ENCODE results near the gene DOCK11. TPM values are rescaled to one million over a fixed set of nuclear protein-coding genes. Genes with fewer than 3 reads are reported as not detected.

DOCK11 gene
- total and polyA plus RNA-seq, 7 experiments from 2014 or later: 24.2 to 115 (median 78.5) TPM

DNA sequence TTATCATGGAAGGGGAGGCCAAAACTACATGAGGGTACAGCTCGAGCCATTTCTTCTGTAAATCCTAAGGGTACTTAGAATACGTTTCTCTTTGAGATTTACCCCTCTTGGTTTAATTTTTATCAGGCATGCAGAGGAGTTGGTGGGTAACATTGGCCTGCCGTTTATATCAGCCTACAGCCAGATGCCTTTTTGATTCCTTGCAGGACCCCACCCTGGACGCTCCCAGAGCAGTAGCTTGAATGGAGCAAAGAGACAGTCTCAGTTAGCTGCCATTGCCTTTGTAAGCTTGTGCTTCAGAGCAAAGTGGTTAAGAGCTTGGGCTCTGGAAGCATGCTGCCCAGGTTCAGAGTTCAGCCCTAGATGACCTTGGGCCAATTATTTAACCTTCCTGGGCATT, 9.0 kb downstream of the DOCK11 start:
- H3K36me3 Mint-ChIP-seq: peaks cover 0 to 10% (median 2%) of the 10 kb centered on the region in 5 donors
- H3K27ac ChIP-seq (ENCODE audit: low read depth, low read length): peak overlapping the region; percentile 64
- peaks cover 29 to 75% (median 61%) of the 10 kb centered on the region in 7 donors for H3K4me1 Mint-ChIP-seq

DNA sequence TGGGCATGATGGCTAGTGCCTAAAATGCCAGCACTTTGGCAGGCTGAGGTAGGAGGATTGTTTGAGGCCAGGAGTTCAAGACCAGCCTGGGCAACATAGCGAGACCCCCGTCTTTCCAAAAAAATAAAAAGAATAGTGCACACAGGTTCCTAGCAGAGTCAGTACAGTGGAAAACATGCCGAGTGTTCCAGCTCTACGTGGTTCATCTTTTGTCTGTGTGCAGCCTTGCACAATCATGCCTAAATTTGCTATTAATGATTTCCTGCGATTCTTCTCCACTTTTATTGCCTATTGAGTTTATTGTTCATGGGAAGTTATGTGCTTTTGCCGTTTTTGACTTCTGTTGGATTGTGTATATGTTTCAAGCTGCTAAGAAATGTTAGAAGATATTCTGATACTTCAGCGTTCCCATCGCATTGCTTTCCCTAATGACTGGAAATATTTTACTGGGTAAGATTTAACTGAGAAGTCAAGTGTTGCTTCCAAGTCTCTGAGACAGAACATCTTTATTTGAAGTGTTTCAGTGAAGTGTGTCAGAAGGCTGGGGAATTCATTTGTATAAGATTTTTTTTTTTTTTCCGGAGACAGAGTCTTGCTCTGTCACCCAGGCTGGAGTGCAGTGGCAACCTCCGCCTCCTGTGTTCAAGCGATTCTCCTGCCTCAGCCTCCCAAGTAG, 11.3 kb downstream of the DOCK11 start:
- Mint-ChIP-seq H3K4me1 (peaks cover 31 to 90% (median 80%) of the 10 kb centered on the region in 7 donors), H3K4me3 (peak overlapping the region in 8 of 10 donors; percentile 4 to 69 (median 54)), H3K27ac (peak overlapping the region in 8 of 9 donors; percentile 11 to 85 (median 48)), H3K9me3 (peaks cover 0 to 4% (median 0%) of the 10 kb centered on the region in 11 donors), H3K27me3 (no peaks in the 10 kb centered on the region), H3K36me3 (peaks cover 0 to 20% (median 14%) of the 10 kb centered on the region in 5 donors)
- Histone ChIP-seq H3K36me3 (ENCODE audit: control insufficient read depth in 2 of 3, insufficient read depth in 3 of 3, low read length in 3 of 3) (peaks cover 0 to 8% (median 0%) of the 10 kb centered on the region in 3 experiments), H3K27me3 (ENCODE audit: control insufficient read depth in 2 of 2, insufficient read depth in 2 of 2, low read length in 2 of 2) (no peaks in the 10 kb centered on the region), H3K4me1 (ENCODE audit: control insufficient read depth in 2 of 2, insufficient read depth in 2 of 2, low read length in 2 of 2) (peaks cover 37 to 58% of the 10 kb centered on the region in 2 donors), H3K9me3 (ENCODE audit: control insufficient read depth in 2 of 3, low read length in 3 of 3) (no peaks in the 10 kb centered on the region), H3K4me3 (ENCODE audit: low read length) (no peak overlapping the region), H3K27ac (ENCODE audit: low read depth, low read length) (peak overlapping the region; percentile 4)
- CTCF ChIA-PET: no interaction called here
- DNase-seq (no peak), ATAC-seq (no peak)
- POLR2A ChIA-PET: interaction anchor here (3.5 kb wide), 1 partner anchor 10 kb away, joined by 13 read pairs; no protein-coding TSS in a partner anchor
- intact Hi-C loops (cut with micrococcal nuclease): no loop called here

More for the DNA sequence above, 9.0 kb downstream of the DOCK11 start:
- H3K9me3 Mint-ChIP-seq: peaks cover 0 to 2% (median 0%) of the 10 kb centered on the region in 11 donors
- peaks cover 0 to 4% (median 0%) of the 10 kb centered on the region in 3 experiments for H3K36me3 ChIP-seq (ENCODE audit: control insufficient read depth in 2 of 3, insufficient read depth in 3 of 3, low read length in 3 of 3)
- ChIA-PET POLR2A (interaction anchor here (1.0 to 3.5 kb wide), 3 partner anchors 8 to 25 kb away, joined by 3 to 13 read pairs (median 5); no protein-coding TSS in a partner anchor), CTCF (no interaction called here)
- no peaks in the 10 kb centered on the region for H3K27me3 Mint-ChIP-seq
- H3K4me3 ChIP-seq (ENCODE audit: low read length): no peak overlapping the region
- no peak for ATAC-seq
- no peak for DNase-seq
- peaks cover 33 to 72% of the 10 kb centered on the region in 2 donors for H3K4me1 ChIP-seq (ENCODE audit: control insufficient read depth in 2 of 2, insufficient read depth in 2 of 2, low read length in 2 of 2)
- intact Hi-C loops (cut with micrococcal nuclease): no loop called here
- H3K4me3 Mint-ChIP-seq: peak overlapping the region in 7 of 10 donors; percentile 21 to 91 (median 83)
- no peaks in the 10 kb centered on the region for H3K27me3 ChIP-seq (ENCODE audit: control insufficient read depth in 2 of 2, insufficient read depth in 2 of 2, low read length in 2 of 2)
- H3K9me3 ChIP-seq (ENCODE audit: control insufficient read depth in 2 of 3, low read length in 3 of 3): no peaks in the 10 kb centered on the region
- peak overlapping the region in 7 of 9 donors; percentile 72 to 98 (median 94) for H3K27ac Mint-ChIP-seq

DNA sequence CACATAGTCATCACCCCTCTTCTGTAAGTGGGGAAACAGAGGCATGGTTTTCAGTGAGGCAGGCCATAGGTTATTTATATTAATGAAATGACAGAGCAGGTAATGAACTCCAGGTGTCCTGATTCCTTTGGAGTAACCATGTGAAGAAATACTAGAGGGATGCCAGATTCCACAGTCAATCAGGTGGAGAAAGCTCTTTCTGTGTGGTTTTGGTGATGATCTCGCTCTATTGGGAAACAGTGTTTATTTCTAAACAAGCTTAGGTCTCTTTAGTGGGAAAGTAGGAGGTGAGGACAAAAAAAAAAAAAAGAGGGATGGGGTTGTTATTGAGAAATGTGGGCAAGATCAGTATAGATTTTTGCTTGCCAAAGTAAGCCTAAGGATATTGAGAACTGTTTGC, 12.2 kb downstream of the DOCK11 start:
- Mint-ChIP-seq H3K27ac (peak overlapping the region in 6 of 9 donors; percentile 17 to 81 (median 66)), H3K27me3 (no peaks in the 10 kb centered on the region), H3K36me3 (peaks cover 0 to 21% (median 14%) of the 10 kb centered on the region in 5 donors), H3K4me1 (peaks cover 30 to 90% (median 80%) of the 10 kb centered on the region in 7 donors), H3K9me3 (peaks cover 0 to 4% (median 0%) of the 10 kb centered on the region in 11 donors), H3K4me3 (peak overlapping the region in 5 of 10 donors; percentile 38 to 65 (median 61))
- peaks cover 0 to 8% (median 0%) of the 10 kb centered on the region in 3 experiments for H3K36me3 ChIP-seq (ENCODE audit: control insufficient read depth in 2 of 3, insufficient read depth in 3 of 3, low read length in 3 of 3)
- POLR2A ChIA-PET: interaction anchor here (0.6 to 6.0 kb wide), 2 partner anchors 10 to 14 kb away, joined by 3 to 28 read pairs; partner anchors contain the start of gene DOCK11
- H3K4me1 ChIP-seq (ENCODE audit: control insufficient read depth in 2 of 2, insufficient read depth in 2 of 2, low read length in 2 of 2): peaks cover 44 to 54% of the 10 kb centered on the region in 2 donors
- DNase-seq: no peak
- no peak overlapping the region for H3K27ac ChIP-seq (ENCODE audit: low read depth, low read length)
- H3K9me3 ChIP-seq (ENCODE audit: control insufficient read depth in 2 of 3, low read length in 3 of 3): no peaks in the 10 kb centered on the region
- ATAC-seq: no peak
- CTCF ChIA-PET: no interaction called here
- no peak overlapping the region for H3K4me3 ChIP-seq (ENCODE audit: low read length)
- H3K27me3 ChIP-seq (ENCODE audit: control insufficient read depth in 2 of 2, insufficient read depth in 2 of 2, low read length in 2 of 2): no peaks in the 10 kb centered on the region
- intact Hi-C loops (cut with micrococcal nuclease): no loop called here

DNA sequence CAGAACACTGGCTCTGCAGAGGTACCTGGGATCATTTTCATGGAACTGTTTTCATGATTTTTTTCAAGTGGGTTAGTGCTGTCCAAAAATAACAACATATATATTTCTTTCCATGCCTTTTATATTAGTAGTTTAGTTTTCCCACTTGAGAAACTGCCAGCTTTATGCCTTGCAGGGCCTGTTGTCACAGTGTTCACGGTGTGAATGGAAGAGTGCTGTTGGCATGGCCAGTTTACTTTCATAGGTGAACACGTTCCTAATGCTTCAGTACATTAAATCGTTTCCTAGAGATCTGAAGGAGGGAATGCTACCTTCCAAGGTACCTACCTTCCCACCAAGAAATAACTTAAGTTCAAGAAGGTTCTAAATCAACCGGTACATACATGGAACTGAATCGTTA, 12.6 kb downstream of the DOCK11 start:
- Histone ChIP-seq H3K27ac (ENCODE audit: low read depth, low read length) (no peak overlapping the region), H3K36me3 (ENCODE audit: control insufficient read depth in 2 of 3, insufficient read depth in 3 of 3, low read length in 3 of 3) (peaks cover 0 to 8% (median 0%) of the 10 kb centered on the region in 3 experiments), H3K4me1 (ENCODE audit: control insufficient read depth in 2 of 2, insufficient read depth in 2 of 2, low read length in 2 of 2) (peaks cover 47 to 54% of the 10 kb centered on the region in 2 donors), H3K27me3 (ENCODE audit: control insufficient read depth in 2 of 2, insufficient read depth in 2 of 2, low read length in 2 of 2) (no peaks in the 10 kb centered on the region), H3K4me3 (ENCODE audit: low read length) (no peak overlapping the region), H3K9me3 (ENCODE audit: control insufficient read depth in 2 of 3, low read length in 3 of 3) (no peaks in the 10 kb centered on the region)
- DNase-seq: no peak
- intact Hi-C loops (cut with micrococcal nuclease): no loop called here
- Mint-ChIP-seq H3K27ac (peak overlapping the region in 4 of 9 donors; percentile 49 to 81 (median 68)), H3K4me1 (peaks cover 30 to 91% (median 80%) of the 10 kb centered on the region in 7 donors), H3K4me3 (peak overlapping the region in 3 of 10 donors; percentile 46 to 64 (median 61)), H3K27me3 (no peaks in the 10 kb centered on the region), H3K36me3 (peaks cover 0 to 25% (median 14%) of the 10 kb centered on the region in 5 donors), H3K9me3 (peaks cover 0 to 4% (median 0%) of the 10 kb centered on the region in 11 donors)
- POLR2A ChIA-PET: interaction anchor here (0.6 to 6.0 kb wide), 4 partner anchors 9 to 18 kb away, joined by 3 to 28 read pairs (median 4); partner anchors contain the start of gene DOCK11
- CTCF ChIA-PET: no interaction called here
- ATAC-seq: no peak

DNA sequence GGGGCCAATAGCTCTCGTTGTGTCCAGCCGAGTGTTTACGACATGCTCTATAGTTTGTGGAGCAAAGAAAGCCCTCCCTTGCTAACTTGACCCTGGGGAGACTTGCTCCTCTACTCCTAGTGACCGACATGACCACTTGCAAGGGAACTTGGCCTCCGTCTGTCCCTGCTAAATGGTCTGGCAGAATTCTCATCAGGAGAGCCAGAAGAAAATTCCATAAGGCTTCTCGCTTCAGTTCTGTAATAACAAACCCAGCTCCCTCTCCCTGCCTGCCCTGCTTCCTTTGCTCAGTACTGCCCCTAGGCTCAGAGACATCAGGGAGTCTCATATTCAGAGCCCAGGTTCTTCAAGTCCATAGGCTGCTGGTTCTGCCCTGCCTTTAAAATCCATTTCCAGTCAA, 13.0 kb downstream of the DOCK11 start:
- ChIA-PET CTCF (no interaction called here), POLR2A (interaction anchor here (0.6 to 6.0 kb wide), 4 partner anchors 9 to 17 kb away, joined by 3 to 28 read pairs (median 4); partner anchors contain the start of gene DOCK11)
- intact Hi-C loops (cut with micrococcal nuclease): no loop called here
- H3K9me3 ChIP-seq (ENCODE audit: control insufficient read depth in 2 of 3, low read length in 3 of 3): no peaks in the 10 kb centered on the region
- DNase-seq (no peak), ATAC-seq (no peak)
- peaks cover 47 to 53% of the 10 kb centered on the region in 2 donors for H3K4me1 ChIP-seq (ENCODE audit: control insufficient read depth in 2 of 2, insufficient read depth in 2 of 2, low read length in 2 of 2)
- Mint-ChIP-seq H3K9me3 (peaks cover 0 to 3% (median 0%) of the 10 kb centered on the region in 11 donors), H3K27ac (peak overlapping the region in 7 of 9 donors; percentile 49 to 81 (median 75)), H3K4me1 (peaks cover 30 to 91% (median 80%) of the 10 kb centered on the region in 7 donors), H3K27me3 (no peaks in the 10 kb centered on the region), H3K4me3 (peak overlapping the region in 6 of 10 donors; percentile 0 to 64 (median 34)), H3K36me3 (peaks cover 0 to 23% (median 14%) of the 10 kb centered on the region in 5 donors)
- H3K36me3 ChIP-seq (ENCODE audit: control insufficient read depth in 2 of 3, insufficient read depth in 3 of 3, low read length in 3 of 3): peaks cover 0 to 8% (median 0%) of the 10 kb centered on the region in 3 experiments
- H3K4me3 ChIP-seq (ENCODE audit: low read length): no peak overlapping the region
- H3K27ac ChIP-seq (ENCODE audit: low read depth, low read length): no peak overlapping the region
- H3K27me3 ChIP-seq (ENCODE audit: control insufficient read depth in 2 of 2, insufficient read depth in 2 of 2, low read length in 2 of 2): no peaks in the 10 kb centered on the region

DNA sequence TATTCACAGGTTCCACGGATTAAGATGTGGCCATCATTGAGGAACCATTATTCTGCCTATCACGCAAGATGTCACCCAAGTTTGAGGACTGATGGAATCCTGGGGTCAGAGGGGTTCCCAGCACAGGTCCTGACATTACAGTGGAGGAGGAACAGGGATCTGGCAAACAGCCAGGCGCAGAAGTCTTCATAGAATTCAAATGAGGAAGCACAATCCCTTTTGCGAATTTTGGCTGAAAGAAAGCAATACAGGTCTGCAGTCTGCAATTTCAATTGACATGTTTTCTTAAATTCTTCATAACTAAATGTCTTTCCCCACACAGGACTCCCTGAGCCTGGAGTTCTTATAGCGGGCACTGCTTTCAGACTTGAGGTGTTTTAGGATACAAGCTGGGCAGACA, 14.5 kb downstream of the DOCK11 start:
- H3K4me3 Mint-ChIP-seq: peak overlapping the region in 5 of 10 donors; percentile 12 to 37 (median 30)
- POLR2A ChIA-PET: interaction anchor here (0.6 to 6.0 kb wide), 2 partner anchors 13 to 1149 kb away, joined by 3 to 28 read pairs; partner anchors contain the start of gene DOCK11
- peaks cover 38 to 43% of the 10 kb centered on the region in 2 donors for H3K4me1 ChIP-seq (ENCODE audit: control insufficient read depth in 2 of 2, insufficient read depth in 2 of 2, low read length in 2 of 2)

More for the DNA sequence above, 14.5 kb downstream of the DOCK11 start:
- DNase-seq: no peak
- CTCF ChIA-PET: no interaction called here
- no peak overlapping the region for H3K4me3 ChIP-seq (ENCODE audit: low read length)
- H3K27me3 ChIP-seq (ENCODE audit: control insufficient read depth in 2 of 2, insufficient read depth in 2 of 2, low read length in 2 of 2): no peaks in the 10 kb centered on the region
- no peak for ATAC-seq
- no peaks in the 10 kb centered on the region for H3K27me3 Mint-ChIP-seq
- intact Hi-C loops (cut with micrococcal nuclease): no loop called here
- peaks cover 24 to 95% (median 82%) of the 10 kb centered on the region in 7 donors for H3K4me1 Mint-ChIP-seq
- H3K9me3 ChIP-seq (ENCODE audit: control insufficient read depth in 2 of 3, low read length in 3 of 3): peaks cover 0 to 6% (median 0%) of the 10 kb centered on the region in 3 experiments
- H3K9me3 Mint-ChIP-seq: peaks cover 0 to 6% (median 0%) of the 10 kb centered on the region in 11 donors
- peaks cover 0 to 37% (median 23%) of the 10 kb centered on the region in 5 donors for H3K36me3 Mint-ChIP-seq
- H3K27ac ChIP-seq (ENCODE audit: low read depth, low read length): no peak overlapping the region
- peaks cover 4 to 17% (median 7%) of the 10 kb centered on the region in 3 experiments for H3K36me3 ChIP-seq (ENCODE audit: control insufficient read depth in 2 of 3, insufficient read depth in 3 of 3, low read length in 3 of 3)
- H3K27ac Mint-ChIP-seq: peak overlapping the region in 8 of 9 donors; percentile 16 to 78 (median 50)
